Globus pallidus (tissue), 1 donor: ENCODE measurements around the gene GCNA.

Source experiments
- DNase-seq: peaks from one replicate; pipeline ENCODE4 v3.0.0-alpha.2; 2015; ENCODE audit warnings: low spot score

GCNA gene

DNA sequence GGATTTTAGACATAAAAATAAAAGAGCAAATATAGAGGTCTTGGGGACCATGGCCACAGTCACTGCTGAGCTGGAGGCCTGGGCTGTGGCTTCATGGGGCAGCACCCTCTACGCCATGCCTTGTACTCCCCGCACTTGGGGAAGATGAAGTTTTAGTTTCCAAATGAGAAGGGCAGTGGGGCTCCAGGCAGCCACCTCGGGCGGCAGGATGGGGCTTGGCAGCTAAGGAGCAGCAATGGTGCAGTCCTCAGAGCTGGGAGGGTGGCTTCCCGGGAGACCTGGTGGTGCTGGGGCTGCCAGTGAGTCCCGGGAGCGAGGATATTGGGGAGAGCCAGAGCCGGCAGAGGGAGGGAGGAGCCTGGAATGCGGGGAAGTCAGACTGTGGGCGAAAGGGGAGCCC is 37.7 kb downstream of the GCNA start:
- DNase-seq, result no peak

DNA sequence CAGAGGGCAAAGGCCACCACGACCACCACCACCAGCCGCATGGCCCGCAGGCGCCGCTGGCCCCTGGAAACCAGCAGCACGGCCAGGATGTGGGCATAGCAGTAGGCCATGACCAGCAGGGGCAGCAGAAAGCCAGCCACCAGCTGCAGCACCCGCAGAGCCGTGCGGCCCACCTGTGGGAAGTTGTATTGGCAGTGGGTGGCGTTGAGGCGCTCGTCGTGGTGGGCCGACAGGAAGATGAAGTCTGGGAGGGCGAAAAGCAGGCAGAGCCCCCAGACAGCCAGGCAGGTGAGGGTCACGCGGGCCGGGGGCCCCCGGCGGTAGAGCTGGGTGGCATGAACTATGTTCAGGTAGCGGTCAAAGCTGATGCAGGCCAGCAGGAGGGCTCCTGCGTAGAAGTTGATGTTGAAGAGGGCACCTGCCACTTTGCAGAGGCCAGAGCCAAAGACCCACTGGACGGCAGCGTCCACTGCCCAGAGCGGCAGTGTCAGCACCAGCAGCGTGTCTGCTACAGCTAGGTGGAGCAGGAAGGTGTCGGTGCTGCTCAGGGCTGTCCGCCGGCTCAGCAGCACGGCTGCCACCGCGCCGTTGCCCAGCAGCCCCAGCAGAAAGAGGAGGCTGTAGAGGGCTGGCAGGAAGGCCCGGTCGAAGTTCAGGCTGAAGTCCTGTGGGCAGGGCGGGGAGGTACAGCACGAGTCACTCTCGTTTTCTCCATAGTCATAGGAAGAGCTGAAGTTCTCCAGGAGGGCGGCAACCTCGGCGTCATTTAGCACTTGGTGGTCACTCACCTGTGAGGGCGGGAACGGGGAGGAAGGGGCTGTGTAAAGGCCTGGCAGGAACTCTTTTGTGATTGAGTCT is 38.7 kb downstream of the GCNA start:
- no peak for DNase-seq

DNA sequence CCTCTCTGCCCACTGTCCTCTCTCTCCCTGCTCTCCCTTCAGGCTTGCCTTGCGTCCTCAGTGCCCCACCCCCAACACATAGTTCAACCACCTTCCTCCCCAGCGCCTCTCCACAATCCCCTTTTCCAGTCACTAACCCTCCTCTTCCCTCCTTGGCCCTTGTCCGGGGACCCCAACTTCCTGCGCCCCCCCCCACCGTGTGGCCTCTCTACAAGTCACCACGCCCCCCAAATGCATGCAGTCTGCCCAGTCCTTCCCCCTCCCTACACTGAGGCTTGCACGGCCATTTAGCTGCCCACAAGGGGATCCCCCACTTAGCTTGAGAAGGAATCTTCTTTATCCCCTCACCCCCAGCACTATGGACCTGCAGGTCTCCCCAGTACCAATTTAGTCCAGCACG is 39.5 kb downstream of the GCNA start:
- no peak for DNase-seq

DNA sequence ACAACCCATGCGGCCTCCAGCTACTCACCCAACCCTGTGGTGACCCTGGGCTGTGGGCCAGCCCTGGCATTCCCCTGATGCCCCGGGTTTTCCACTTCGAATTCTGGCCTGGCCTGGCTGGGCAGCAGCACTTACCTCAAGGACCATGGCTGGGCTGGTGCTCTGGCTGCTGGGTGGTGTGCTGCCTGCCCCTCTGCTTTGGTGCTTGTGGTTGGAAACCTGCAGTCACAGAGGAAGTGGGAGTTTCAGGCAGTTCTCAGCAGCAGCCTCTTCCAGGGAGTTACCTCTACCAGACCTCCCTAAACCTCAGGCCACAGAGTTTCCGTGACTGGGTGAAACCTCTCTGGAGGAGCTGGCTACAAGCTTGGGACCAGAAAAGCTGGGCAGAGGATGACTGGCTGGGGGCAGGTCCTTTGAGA is 40.1 kb downstream of the GCNA start, which contains the start of gene CXCR3:
Gene CXCR3, minus strand, starts transcription at position 209 of the 419 bp plus-strand sequence. Its CDS starts 62 bp downstream, at position 147.
- DNase-seq, result no peak

DNA sequence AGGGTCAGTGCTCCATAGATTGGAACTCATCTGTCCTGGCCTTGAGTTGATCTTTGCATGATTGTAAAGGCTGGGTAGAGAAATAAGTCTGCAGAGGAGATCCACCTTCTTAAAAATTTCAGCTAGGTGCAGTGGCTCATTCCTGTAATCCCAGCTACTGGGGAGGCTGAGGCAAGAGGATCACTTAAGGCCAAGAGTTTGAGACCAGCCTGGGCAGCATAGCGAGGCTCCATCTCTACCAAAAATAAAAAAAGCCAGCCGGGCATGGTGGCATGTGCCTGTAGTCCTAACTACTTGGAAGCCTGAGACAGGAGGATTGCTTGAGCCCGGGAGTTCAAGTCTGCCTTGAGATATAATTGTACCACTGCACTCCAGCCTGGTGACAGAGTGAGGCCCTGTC is 40.5 kb downstream of the GCNA start:
- no peak for DNase-seq

DNA sequence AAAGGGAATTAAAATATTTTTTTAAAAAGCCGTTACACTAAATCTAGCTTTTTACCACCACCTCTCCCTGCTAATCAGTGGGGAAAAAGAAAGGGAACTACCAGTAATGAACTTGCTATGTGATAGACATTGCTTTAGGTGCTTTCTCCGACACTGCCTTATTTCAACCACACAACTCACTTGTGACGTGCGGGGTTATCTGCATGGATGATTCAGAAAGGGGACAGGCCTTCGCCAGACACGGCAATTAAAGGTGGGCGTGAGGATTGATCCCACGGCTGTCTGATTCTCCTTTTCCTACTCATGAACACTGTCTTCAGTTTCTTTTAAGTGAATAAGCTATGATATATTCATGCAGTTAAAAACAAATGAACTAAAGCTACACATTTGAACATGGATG is 41.0 kb downstream of the GCNA start:
- DNase-seq, result no peak

DNA sequence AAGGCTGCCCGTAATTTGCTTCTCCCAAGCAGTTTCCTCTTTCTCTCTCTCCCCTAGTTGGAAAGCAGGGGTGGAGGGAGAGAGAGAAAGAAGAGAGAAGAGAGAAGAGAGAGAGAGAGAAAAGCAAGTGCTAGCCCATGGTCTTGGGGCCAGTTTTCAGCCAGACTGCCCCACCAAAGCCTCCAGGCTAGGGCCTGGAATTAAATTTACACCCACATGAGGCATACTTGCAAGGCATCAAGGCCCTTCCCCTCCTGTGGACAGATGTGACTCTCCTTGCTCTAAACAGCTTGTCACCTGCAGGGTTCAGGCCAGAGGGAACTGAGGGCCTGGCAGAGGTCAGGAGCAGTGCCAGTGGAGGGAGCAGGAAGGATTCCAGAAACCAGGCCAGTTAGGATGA is 41.7 kb downstream of the GCNA start:
- no peak for DNase-seq

DNA sequence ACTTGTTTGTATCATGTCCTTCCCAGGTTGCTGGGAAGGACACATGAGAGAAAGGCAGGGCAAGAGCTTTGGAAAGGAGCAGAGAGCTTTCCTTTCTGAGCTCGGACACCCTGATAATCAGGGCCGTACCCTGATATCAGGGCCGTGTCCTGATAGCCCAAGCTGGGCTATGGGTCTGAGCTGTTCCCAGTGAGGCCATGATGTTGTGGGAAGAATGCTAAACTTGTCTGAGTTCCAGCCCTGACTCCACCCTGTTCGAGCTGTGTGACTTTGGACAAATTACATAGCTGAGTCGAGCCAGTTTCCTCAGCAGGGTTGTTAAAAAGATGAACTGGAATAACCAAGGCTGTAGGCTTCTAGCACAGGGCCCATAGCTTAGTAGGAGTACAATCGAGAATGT is 43.4 kb downstream of the GCNA start:
- no peak for DNase-seq

DNA sequence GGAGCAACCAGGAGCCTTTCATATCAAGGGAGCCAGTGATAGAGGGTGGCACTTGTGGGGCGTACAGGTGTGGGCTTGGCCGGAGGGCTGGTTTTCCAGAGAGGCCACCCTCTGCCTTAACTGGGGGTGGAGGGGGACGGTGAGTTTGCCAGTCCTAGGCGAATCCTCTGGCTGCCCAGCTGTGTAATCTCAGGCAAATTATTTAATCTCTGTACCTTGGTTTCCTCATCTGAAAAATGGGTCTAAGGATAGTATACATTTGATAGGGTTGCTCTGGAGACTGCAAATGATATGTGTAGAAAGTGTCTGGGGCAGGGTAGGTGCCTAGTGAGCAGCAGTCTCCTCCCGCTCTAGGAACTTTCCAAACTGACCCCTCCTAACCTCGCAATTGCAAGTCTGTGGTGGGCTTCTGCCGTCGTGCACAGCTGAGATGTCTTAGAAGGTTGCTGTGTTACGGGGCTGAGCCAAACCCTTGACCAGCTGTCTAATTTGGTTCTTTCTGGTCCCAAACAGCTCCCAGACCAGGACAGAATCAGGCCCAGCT is 43.9 kb downstream of the GCNA start:
- DNase-seq, result no peak

DNA sequence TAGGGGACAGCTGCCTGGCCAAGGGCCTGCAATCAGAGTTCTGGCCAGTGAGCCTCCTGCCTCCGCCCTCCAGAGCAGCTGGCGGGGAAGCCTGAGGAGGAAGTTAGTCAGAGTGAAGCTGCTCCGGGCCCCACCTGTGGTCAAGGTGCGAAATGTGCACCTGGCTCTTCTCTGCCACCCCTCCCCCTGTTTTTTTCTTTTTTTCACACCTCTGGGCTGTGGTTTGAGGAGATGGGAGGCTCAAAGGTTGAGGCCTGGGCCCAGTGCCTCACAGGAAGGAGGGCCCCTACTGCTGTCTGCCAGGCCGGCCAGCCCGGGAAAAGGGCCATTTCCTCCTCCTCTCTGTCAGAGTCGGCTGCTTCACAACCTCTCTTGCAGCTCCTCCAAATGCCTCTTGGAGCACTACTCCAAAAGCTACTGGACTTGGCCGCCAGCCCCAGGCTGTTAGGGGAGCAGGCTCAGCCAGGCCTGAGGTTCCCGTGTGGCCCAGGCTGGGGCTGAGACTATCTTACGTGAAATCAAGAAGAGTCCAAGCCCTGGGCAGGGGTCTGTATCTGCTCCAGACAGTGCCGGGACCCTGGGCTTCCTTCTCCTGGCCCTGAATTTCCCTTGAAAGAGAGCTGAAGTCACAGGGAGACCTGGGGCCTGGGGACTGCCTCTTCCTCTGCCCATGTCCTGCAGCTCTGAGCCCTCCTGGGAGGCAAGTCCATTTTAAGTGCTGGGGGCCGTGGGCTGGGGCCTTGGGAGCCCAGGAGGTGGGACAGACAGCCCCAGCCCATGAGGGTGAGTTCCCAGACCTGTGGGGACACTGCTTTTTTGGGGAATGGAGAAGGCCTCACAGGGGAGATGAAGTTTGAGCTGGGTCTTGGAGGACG is 44.6 kb downstream of the GCNA start:
- peak; percentile 43 for DNase-seq

DNA sequence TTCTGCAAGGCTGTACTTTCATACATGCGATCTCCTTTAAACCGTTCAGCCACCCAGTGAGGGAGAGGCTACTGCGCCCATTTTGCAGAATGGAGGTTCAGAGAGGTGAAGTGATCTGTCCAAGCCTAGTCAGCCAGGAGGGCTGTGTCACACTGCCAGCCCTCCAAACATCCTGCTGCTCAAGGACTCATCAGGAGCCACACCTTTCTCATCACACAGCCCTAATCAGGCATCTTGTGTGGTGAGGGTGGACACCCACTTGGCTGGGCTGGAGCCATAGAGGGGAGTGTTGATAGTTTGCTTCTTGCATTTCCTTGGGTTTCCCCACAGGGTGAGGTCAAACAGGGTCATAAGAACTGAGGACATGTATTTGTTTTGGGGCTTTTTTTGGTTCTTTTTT is 45.5 kb downstream of the GCNA start:
- no peak for DNase-seq

DNA sequence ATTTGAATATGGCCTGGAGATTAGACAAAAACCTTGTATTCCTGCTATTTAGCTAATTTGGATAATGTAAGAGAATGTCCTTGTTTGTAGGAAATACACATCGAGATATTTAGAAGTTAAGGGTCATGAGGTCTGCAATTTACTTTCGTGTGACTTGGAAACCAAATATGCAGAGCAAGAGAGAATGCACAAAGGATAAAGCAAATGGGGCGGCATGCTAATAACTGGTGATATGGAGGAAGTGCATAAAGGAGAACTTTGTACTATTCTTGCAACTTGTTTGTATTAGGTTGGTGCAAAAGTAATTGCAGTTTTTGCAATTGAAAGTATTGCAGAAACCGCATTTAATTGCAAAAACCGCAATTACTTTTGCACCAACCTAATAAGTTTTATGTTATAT is 47.2 kb downstream of the GCNA start:
- no peak for DNase-seq

DNA sequence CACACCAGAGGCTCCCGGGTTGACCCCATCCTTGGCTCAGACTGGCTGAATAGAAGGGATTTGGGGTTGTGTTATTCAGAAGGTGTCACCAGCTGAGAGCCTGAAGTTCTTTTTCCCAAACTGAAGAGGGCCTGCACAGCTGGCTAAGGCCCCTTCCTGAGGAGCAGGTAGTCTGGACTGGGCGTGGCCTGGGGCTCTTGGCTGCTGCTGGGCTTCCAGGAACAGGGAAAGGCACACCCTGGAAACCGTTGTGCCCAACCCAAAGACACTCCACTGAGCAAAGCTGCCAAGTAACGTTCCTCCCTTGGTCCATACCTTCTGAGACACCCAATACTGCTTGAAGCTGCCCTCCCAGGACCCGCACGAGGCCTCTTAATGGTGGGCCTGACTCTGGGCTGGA is 48.3 kb downstream of the GCNA start:
- no peak for DNase-seq

DNA sequence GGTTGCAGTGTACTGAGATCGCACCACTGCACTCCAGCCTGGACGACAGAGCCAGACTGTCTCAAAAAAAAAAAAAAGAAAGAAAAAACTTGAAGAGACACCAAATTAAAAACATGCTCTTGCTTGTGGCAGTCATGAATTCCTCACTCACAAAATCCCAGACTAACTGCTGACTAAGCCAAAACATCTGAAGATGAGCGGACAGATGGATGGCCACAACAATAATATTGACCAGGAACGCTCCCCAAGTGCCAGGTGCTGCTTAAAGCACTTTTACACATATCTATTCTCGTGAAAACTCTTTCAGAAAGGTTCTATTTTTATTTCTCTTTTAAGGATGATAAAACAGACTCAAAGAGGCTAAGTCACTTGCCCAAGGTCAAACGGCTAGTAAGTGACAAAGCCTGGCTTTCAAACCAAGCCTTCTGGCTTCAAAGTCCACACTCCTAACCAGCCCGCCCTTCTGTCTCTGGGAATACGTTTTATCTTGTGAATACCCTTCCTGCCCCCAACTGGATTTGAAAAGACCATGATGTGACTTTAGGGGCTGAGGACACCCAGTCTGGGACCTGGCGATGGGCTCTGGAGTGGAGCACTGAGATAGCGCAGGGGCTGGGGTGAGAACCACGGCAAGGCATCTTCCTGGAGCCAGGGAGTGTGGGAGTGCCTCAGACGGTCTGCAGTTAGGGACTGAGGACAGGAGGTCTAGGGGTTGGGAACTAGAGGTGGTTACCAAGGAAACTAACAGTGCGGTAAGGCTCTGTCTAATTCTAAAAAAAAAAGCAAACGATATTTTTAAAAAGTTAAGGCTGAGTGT is 49.6 kb downstream of the GCNA start:
- no peak for DNase-seq

DNA sequence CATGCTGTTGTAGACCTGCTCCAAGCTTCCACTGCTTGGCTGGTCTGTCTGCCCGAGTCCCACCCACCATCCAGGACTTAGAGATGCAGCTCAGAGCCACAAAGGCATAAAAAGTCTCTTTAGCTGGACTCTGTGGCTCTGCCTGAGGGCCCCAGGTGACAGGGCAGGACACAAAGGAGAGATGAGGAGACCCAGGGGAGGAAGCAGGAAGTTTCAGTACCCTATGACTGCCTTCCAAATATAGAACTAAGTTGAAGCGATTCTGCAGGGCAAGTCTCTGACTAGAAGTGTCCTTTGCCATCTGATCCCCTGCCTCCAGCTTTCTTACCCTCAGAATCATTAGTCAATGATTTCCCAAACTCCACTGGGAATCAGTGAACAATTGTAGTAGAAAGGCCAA is 51.2 kb downstream of the GCNA start:
- peak; percentile 7 for DNase-seq

DNA sequence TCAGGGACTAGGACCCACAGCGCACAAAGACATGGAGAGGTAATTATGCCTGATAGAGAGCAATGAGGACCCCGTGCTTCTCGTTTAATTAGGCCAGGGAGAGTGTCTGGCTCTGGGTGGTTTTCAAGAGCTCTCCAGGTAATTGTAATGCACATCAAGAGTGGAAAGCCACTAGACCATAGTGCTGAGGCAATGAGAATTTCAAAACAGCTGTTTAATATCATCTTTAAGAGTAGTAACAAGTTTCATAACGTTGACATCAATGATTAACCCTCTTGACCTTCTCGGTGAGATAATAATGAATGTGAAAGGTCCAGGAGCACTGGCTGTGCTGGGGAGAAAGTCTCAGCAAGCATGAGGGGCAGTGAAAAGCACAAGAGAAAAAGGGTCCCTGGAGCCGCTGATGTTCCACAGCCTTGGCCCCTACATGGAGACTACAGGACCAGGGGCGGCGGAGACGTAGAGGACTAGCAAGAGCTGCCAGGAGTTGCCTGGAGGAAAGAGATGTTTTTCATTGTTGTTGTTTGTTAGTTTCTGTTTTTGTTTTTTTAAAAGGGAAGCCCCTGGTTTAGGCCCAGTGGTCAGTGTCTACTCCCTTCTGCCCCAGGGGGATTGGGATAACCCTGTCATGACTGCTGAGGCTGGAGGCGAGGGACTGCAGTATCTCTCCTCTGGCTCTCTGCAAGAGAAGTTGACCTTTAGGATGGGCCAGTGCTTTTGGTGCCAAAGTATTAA is 54.9 kb downstream of the GCNA start:
- DNase-seq, result no peak

DNA sequence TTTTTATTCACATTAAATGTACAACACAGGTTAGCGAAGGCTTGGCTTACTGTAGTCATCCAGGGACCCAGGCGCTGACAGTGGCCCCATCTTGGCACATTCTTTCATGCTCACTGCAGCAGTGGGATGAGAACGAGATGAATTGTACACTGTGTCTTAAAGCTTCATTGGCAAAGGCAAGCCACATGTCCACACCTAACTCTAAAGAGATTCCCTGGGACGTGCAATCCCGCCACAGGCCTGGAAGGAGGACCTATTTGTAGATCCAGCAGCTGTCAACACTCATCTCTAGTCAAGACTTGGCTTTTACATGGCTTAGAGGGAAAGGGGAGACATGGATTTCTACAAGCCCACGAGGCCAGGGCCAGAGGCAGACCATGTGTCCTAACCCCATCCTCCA is 56.1 kb downstream of the GCNA start:
- no peak for DNase-seq

DNA sequence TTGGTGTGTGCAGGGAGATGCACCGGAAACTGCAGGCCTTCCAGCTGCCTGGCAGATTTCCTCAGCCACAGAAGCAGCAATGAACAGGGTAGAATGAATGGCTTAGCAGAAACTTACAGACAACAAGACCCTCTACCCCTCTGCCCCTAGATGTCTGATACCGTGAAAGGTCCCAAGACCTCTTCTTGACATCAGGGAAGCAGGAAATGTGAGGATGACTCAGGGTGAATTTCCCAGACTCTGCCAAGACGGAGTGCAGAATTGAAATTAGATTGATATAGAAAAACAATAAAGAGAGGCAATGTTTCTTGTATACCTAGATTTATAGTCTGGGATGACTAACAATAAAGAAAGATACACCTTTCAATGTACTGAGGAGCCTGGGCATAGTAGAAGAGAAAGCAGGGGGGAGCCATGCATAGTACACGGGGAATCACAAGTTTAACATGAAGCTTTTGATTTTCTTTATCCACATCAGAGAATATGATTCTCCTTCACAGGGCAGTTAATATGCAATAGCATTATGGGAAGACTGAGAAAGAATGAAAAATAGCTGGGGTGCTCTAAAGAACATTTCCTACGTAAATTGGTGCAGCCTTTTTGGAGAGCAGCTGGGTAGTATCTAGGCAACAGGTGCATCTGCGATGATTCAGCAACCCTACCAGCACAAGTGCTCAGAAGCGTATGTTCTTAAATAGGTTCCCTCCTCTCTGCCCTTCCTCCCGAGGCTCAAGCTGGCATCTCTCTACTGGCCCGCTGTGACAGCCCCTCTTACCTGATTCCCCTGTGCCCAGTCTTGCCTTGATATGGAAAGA is 58.4 kb downstream of the GCNA start:
- no peak for DNase-seq

DNA sequence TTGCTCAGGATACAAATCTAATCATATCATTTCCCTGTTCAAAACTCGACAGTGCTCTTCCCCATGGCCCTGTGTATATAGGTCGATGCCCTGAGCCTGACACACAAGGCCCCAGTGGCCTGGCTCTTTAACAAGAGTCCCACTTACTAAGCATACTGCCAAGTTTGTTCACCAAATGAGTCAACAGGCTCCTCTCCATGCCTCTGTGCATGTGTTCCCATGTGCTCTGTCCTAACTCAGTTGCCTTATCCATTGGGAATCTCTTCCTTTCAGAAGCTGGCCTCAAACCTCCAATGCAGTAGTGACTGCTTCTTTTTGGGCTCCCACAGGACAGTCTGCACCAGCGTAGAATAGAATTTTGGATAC is 59.0 kb downstream of the GCNA start:
- no peak for DNase-seq

DNA sequence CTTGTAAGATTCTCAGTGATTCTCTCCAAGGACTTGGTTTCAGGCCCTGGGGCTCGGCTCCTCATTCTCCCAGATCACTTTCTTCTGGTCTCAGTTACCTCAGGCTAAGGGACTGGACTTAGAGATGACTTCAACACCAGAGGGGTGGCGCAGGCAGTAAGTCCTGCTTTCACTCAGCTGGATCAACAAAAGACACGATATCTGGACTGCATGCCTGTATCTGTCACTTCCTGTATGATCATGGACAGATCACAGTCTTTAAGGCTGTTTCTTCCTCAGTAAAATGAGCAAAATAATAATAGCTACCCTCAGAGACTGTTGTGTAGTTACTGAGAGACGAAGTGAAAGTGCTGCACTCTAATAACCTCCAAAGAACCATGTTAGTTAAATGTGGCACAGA is 59.6 kb downstream of the GCNA start:
- no peak for DNase-seq
